Astrocyte (in vitro differentiated cells and primary cell): ENCODE results near the gene ASCC2. TPM values are rescaled to one million over a fixed set of nuclear protein-coding genes. Genes with fewer than 3 reads are reported as not detected.

Experiments used
- DNase-seq: peaks from one replicate; pipeline ENCODE4 v3.0.0-alpha.2; 2010; ENCODE audit warnings: low read depth
- FAIRE-seq: peaks from 2 replicates; lab custom pipeline; 2011; peaks lifted over from hg19 to GRCh38; lab: Jason Lieb, UNC
- H2AFZ ChIP-seq: 2 replicates; pipeline ENCODE4 v1.6.0; 2012; ENCODE audit warnings: low read depth, low read length, inconsistent platforms
- H3K27ac ChIP-seq: 2 replicates; pipeline ENCODE4 v1.5.1; 2011; ENCODE audit warnings: low read depth, low read length, inconsistent platforms
- H3K27me3 ChIP-seq: 2 replicates; pipeline ENCODE4 v1.6.0; 2011; ENCODE audit warnings: low read length, inconsistent platforms; ENCODE audit not compliant: insufficient read depth
- H3K36me3 ChIP-seq: 2 replicates; pipeline ENCODE4 v1.5.1; 2011; ENCODE audit warnings: low read length, inconsistent platforms; ENCODE audit not compliant: insufficient read depth
- H3K4me1 ChIP-seq: 2 replicates; pipeline ENCODE4 v1.5.1; 2011; ENCODE audit warnings: low read length, inconsistent platforms; ENCODE audit not compliant: insufficient read depth
- H3K4me2 ChIP-seq: 2 replicates; pipeline ENCODE4 v1.6.0; 2012; ENCODE audit warnings: low read length, inconsistent platforms
- H3K4me3 ChIP-seq: 2 replicates; pipeline ENCODE4 v1.5.1; 2011; ENCODE audit warnings: low read depth, mild to moderate bottlenecking, low read length, inconsistent platforms; ENCODE audit not compliant: insufficient read depth
- H3K79me2 ChIP-seq: 2 replicates; pipeline ENCODE4 v1.6.0; 2012; ENCODE audit warnings: mild to moderate bottlenecking, low read length, inconsistent platforms; ENCODE audit not compliant: insufficient read depth
- H3K9ac ChIP-seq: 2 replicates; pipeline ENCODE4 v1.6.0; 2012; ENCODE audit warnings: mild to moderate bottlenecking, low read length, inconsistent platforms
- H3K9me3 ChIP-seq: 2 replicates; pipeline ENCODE4 v1.5.1; 2012; ENCODE audit warnings: low read depth, mild to moderate bottlenecking, low read length, inconsistent platforms; ENCODE audit not compliant: insufficient read depth
- H4K20me1 ChIP-seq: 2 replicates; pipeline ENCODE4 v1.6.0; 2012; ENCODE audit warnings: low read length, inconsistent platforms; ENCODE audit not compliant: insufficient read depth
- H3K27ac Mint-ChIP-seq: one replicate; pipeline ENCODE4 v1.8.0; 2021; ENCODE audit warnings: mild to moderate bottlenecking, mixed read lengths; ENCODE audit not compliant: unreplicated experiment
- H3K27me3 Mint-ChIP-seq: one replicate; pipeline ENCODE4 v1.8.0; 2021; ENCODE audit warnings: low read depth, mixed read lengths; ENCODE audit not compliant: unreplicated experiment
- H3K36me3 Mint-ChIP-seq: one replicate; pipeline ENCODE4 v1.8.0; 2021; ENCODE audit warnings: low read depth, mixed read lengths; ENCODE audit not compliant: unreplicated experiment
- H3K4me1 Mint-ChIP-seq: one replicate; pipeline ENCODE4 v1.8.0; 2021; ENCODE audit warnings: low read depth, mixed read lengths; ENCODE audit not compliant: unreplicated experiment
- H3K4me3 Mint-ChIP-seq: one replicate; pipeline ENCODE4 v1.8.0; 2021; ENCODE audit warnings: mild to moderate bottlenecking, moderate library complexity, mixed read lengths; ENCODE audit not compliant: unreplicated experiment
- H3K9me3 Mint-ChIP-seq: one replicate; pipeline ENCODE4 v1.8.0; 2021; ENCODE audit warnings: mild to moderate bottlenecking, mixed read lengths; ENCODE audit not compliant: unreplicated experiment
- CTCF ChIP-seq: IDR thresholded peaks from 2 replicates; pipeline ENCODE4 v1.5.1; 2011; ENCODE audit warnings: low read depth, mild to moderate bottlenecking, inconsistent platforms, low read length, moderate library complexity; ENCODE audit not compliant: insufficient read depth
- EZH2 ChIP-seq: IDR thresholded peaks from 2 replicates; pipeline ENCODE4 v1.6.1; 2012; ENCODE audit warnings: mild to moderate bottlenecking, low read length, inconsistent platforms; ENCODE audit not compliant: insufficient read depth
- total RNA-seq: library from RNA; stranded (reverse); gene quantifications from 2 replicates; pipeline ENCODE4 v1.2.1, GENCODE V29; 2021

The ASCC2 gene
- total RNA-seq, 1 donor from 2014 or later: 71.2 TPM

- Histone ChIP-seq H4K20me1 (no peaks in the 10 kb centered on the region), H3K9ac (no peak overlapping the region), H3K4me3 (no peak overlapping the region), H3K79me2 (no peaks in the 10 kb centered on the region), H3K4me1 (no peaks in the 10 kb centered on the region), H3K9me3 (no peaks in the 10 kb centered on the region), H3K27me3 (no peaks in the 10 kb centered on the region), H3K27ac (no peak overlapping the region), H3K36me3 (no peaks in the 10 kb centered on the region), H3K4me2 (no peak overlapping the region), H2AFZ (no peak overlapping the region)
- no peak for FAIRE-seq
- Mint-ChIP-seq H3K4me3 (no peak overlapping the region), H3K36me3 (peaks cover 11% of the 10 kb centered on the region), H3K27me3 (no peaks in the 10 kb centered on the region), H3K27ac (no peak overlapping the region), H3K9me3 (no peaks in the 10 kb centered on the region), H3K4me1 (no peaks in the 10 kb centered on the region)
- DNase-seq: no peak
- TF ChIP-seq EZH2: no peak
- TF ChIP-seq CTCF: no peak
Measured at GRCh38 chr22:29748248-29748893, 89.7 kb downstream of the ASCC2 start.

GRCh38 chr22:29747832-29748231 is 90.2 kb downstream of the ASCC2 start:
- no peak overlapping the region for H3K27ac Mint-ChIP-seq
- Histone ChIP-seq H3K4me2 (no peak overlapping the region), H2AFZ (no peak overlapping the region), H3K79me2 (no peaks in the 10 kb centered on the region), H3K36me3 (no peaks in the 10 kb centered on the region), H3K27me3 (no peaks in the 10 kb centered on the region), H4K20me1 (no peaks in the 10 kb centered on the region), H3K9me3 (no peaks in the 10 kb centered on the region), H3K27ac (no peak overlapping the region), H3K4me3 (no peak overlapping the region), H3K4me1 (no peaks in the 10 kb centered on the region), H3K9ac (no peak overlapping the region)
- DNase-seq (no peak), FAIRE-seq (no peak)
- H3K9me3 Mint-ChIP-seq: no peaks in the 10 kb centered on the region
- H3K4me1 Mint-ChIP-seq: no peaks in the 10 kb centered on the region
- TF ChIP-seq CTCF (no peak), EZH2 (no peak)
- H3K4me3 Mint-ChIP-seq: no peak overlapping the region
- no peaks in the 10 kb centered on the region for H3K27me3 Mint-ChIP-seq
- H3K36me3 Mint-ChIP-seq: peaks cover 11% of the 10 kb centered on the region

- Mint-ChIP-seq H3K4me3 (no peak overlapping the region), H3K4me1 (no peaks in the 10 kb centered on the region), H3K27ac (no peak overlapping the region), H3K27me3 (no peaks in the 10 kb centered on the region), H3K36me3 (peaks cover 20% of the 10 kb centered on the region), H3K9me3 (no peaks in the 10 kb centered on the region)
- DNase-seq (no peak), FAIRE-seq (no peak)
- Histone ChIP-seq H4K20me1 (no peaks in the 10 kb centered on the region), H3K27ac (no peak overlapping the region), H3K9ac (no peak overlapping the region), H3K4me3 (no peak overlapping the region), H3K4me1 (no peaks in the 10 kb centered on the region), H3K9me3 (no peaks in the 10 kb centered on the region), H3K36me3 (peaks cover 2% of the 10 kb centered on the region), H2AFZ (no peak overlapping the region), H3K79me2 (no peaks in the 10 kb centered on the region), H3K27me3 (no peaks in the 10 kb centered on the region), H3K4me2 (no peak overlapping the region)
- TF ChIP-seq EZH2: no peak
- no peak for TF ChIP-seq CTCF
Measured at GRCh38 chr22:29744902-29745301, 93.2 kb downstream of the ASCC2 start.
